Measurements from ENCODE around the gene TPP1. TPM values are rescaled to one million over a fixed set of nuclear protein-coding genes. Genes with fewer than 3 reads are reported as not detected.

The TPP1 gene
- total RNA-seq, 1 experiment from 2014 or later: 71.5 TPM

DNA sequence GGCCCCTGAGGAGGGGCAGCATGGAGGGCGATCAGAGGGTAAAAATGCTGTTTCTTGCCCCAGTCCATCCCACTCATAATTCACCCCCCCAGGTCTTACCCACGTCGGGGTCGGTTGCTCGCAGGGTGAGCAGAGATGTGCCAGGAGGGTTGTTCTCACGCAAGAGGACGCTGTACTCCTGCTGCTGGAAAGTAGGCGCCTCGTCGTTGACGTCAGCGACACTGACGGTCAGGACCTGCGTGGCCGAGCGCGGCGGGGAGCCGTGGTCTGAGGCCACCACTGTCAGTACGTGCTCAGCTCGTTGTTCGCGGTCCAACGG is 10.3 kb upstream of the TPP1 start:
- no peak for DNase-seq
- BruUV-seq (replicated peaks): no TSS peak
- Mint-ChIP-seq H3K9me3 (ENCODE audit: low read depth, unreplicated experiment) (no peaks in the 10 kb centered on the region), H3K27me3 (ENCODE audit: unreplicated experiment) (peaks cover 44% of the 10 kb centered on the region), H3K4me1 (ENCODE audit: low read depth, unreplicated experiment) (no peaks in the 10 kb centered on the region), H3K27ac (ENCODE audit: unreplicated experiment) (no peak overlapping the region), H3K4me3 (ENCODE audit: low read depth, unreplicated experiment) (no peak overlapping the region), H3K36me3 (ENCODE audit: insufficient read depth, unreplicated experiment) (peaks cover 5% of the 10 kb centered on the region)
- TF ChIP-seq, protein P1, sequence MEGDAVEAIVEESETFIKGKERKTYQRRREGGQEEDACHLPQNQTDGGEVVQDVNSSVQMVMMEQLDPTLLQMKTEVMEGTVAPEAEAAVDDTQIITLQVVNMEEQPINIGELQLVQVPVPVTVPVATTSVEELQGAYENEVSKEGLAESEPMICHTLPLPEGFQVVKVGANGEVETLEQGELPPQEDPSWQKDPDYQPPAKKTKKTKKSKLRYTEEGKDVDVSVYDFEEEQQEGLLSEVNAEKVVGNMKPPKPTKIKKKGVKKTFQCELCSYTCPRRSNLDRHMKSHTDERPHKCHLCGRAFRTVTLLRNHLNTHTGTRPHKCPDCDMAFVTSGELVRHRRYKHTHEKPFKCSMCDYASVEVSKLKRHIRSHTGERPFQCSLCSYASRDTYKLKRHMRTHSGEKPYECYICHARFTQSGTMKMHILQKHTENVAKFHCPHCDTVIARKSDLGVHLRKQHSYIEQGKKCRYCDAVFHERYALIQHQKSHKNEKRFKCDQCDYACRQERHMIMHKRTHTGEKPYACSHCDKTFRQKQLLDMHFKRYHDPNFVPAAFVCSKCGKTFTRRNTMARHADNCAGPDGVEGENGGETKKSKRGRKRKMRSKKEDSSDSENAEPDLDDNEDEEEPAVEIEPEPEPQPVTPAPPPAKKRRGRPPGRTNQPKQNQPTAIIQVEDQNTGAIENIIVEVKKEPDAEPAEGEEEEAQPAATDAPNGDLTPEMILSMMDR (IDR thresholded peaks at IDR 0.05; ENCODE audit: unreplicated experiment): no peak
- CTCF ChIA-PET: no interaction called here
- intact Hi-C loops (cut with micrococcal nuclease; ENCODE audit: unreplicated experiment): no loop called here

DNA sequence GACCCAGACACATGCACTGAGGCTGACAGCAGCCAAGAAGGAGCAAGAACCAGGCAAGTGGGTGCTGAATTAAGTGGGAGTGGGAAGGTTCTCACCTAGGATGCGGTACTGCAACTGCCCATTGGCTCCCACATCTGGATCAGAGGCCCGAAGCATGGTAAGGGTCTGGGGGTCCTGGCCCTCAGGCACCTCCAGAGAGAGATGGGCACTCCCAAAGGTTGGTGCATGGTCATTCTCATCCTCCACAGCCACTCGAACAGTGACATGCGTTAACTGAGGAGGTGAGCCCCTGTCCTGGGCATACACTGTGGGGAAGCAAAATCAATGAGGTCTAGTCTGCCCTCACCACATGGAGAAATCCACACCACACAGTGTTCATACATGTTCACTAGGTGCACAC is 9.3 kb upstream of the TPP1 start:
- H3K4me1 Mint-ChIP-seq (ENCODE audit: low read depth, unreplicated experiment): no peaks in the 10 kb centered on the region
- intact Hi-C loops (cut with micrococcal nuclease; ENCODE audit: unreplicated experiment): no loop called here
- no peak overlapping the region for H3K4me3 Mint-ChIP-seq (ENCODE audit: low read depth, unreplicated experiment)
- H3K27ac Mint-ChIP-seq (ENCODE audit: unreplicated experiment): no peak overlapping the region
- H3K27me3 Mint-ChIP-seq (ENCODE audit: unreplicated experiment): peaks cover 52% of the 10 kb centered on the region
- peaks cover 5% of the 10 kb centered on the region for H3K36me3 Mint-ChIP-seq (ENCODE audit: insufficient read depth, unreplicated experiment)
- no peak for DNase-seq
- TF ChIP-seq, protein P1 (IDR thresholded peaks at IDR 0.05; ENCODE audit: unreplicated experiment): no peak
- CTCF ChIA-PET: no interaction called here
- no TSS peak for BruUV-seq (replicated peaks)
- H3K9me3 Mint-ChIP-seq (ENCODE audit: low read depth, unreplicated experiment): no peaks in the 10 kb centered on the region

DNA sequence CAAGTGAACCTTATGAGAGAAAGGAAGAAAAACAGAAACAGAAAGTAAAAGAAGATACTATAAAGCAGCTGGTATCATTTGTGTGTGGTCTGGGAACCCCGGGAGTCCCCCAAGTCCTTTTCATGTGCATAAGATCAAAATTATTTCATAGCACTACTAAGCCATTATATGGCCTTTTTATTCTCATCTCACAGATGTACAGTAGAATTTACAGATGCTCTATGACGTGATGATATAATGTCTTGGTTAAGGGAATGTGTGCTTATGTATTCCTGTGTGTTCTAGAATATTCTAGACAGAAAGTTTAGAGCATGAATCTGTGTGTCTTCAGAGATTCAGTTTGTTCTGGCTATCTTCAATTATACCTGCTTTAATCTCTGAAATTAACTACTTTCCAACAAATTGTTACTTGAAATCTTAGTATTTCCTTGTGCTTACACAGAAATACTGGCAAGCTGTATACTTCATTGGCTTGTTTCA is 8.6 kb upstream of the TPP1 start:
- no peak overlapping the region for H3K4me3 Mint-ChIP-seq (ENCODE audit: low read depth, unreplicated experiment)
- no peak overlapping the region for H3K27ac Mint-ChIP-seq (ENCODE audit: unreplicated experiment)
- CTCF ChIA-PET: interaction anchor here (0.6 kb wide), 1 partner anchor 21 kb away, joined by 3 read pairs; no protein-coding TSS in a partner anchor
- no peak for DNase-seq
- no peaks in the 10 kb centered on the region for H3K9me3 Mint-ChIP-seq (ENCODE audit: low read depth, unreplicated experiment)
- no TSS peak for BruUV-seq (replicated peaks)
- intact Hi-C loops (cut with micrococcal nuclease; ENCODE audit: unreplicated experiment): no loop called here
- no peaks in the 10 kb centered on the region for H3K4me1 Mint-ChIP-seq (ENCODE audit: low read depth, unreplicated experiment)
- peaks cover 52% of the 10 kb centered on the region for H3K27me3 Mint-ChIP-seq (ENCODE audit: unreplicated experiment)
- peaks cover 5% of the 10 kb centered on the region for H3K36me3 Mint-ChIP-seq (ENCODE audit: insufficient read depth, unreplicated experiment)
- TF ChIP-seq, protein P1 (IDR thresholded peaks at IDR 0.05; ENCODE audit: unreplicated experiment): no peak

DNA sequence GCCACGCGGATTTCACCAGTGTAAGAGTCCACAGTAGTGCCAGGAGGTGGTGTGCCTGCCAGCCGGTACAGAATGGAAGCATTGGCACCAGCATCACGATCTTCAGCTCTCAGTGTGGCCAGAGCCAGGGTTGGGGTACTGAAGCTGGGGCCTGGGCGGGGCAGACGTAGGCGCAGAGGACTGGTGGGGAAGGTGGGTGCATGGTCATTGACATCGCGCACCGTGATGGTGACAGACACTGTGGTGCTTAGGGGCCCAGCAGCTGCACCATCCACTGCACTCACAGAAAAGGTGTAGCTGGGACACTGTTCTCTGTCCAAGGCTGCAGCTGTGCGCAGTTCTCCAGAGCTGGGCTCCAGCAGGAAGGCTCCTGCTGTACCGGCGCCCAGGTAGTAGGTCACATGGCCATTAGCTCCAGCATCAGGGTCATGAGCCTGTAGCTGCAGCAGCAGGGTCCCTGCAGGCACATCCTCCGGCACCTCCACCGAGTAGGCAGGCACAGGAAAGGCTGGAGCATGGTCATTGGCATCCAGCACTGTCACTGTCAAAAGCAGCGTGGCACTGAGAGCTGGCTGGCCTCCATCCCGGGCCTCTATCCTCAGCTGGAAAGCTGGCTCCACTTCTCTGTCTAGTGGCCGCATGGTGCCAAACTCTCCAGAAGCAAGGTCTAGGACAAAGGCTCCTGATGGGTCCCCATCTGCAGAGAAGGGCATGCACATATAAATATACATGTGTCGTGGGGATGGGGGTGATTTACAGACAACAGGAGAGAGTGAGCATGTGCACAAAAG is 7.9 kb upstream of the TPP1 start:
- BruUV-seq (replicated peaks): no TSS peak
- TF ChIP-seq, protein P1 (IDR thresholded peaks at IDR 0.05; ENCODE audit: unreplicated experiment): no peak
- H3K27ac Mint-ChIP-seq (ENCODE audit: unreplicated experiment): no peak overlapping the region
- H3K4me3 Mint-ChIP-seq (ENCODE audit: low read depth, unreplicated experiment): no peak overlapping the region
- peaks cover 52% of the 10 kb centered on the region for H3K27me3 Mint-ChIP-seq (ENCODE audit: unreplicated experiment)
- peaks cover 5% of the 10 kb centered on the region for H3K36me3 Mint-ChIP-seq (ENCODE audit: insufficient read depth, unreplicated experiment)
- intact Hi-C loops (cut with micrococcal nuclease; ENCODE audit: unreplicated experiment): no loop called here
- no peaks in the 10 kb centered on the region for H3K4me1 Mint-ChIP-seq (ENCODE audit: low read depth, unreplicated experiment)
- no peaks in the 10 kb centered on the region for H3K9me3 Mint-ChIP-seq (ENCODE audit: low read depth, unreplicated experiment)
- CTCF ChIA-PET: interaction anchor here (0.6 kb wide), 2 partner anchors 20 to 45 kb away, joined by 3 read pairs; no protein-coding TSS in a partner anchor
- DNase-seq: no peak

Measured in Calu3 (cell line).